ENCODE measurements around the gene BCL6B. TPM values are rescaled to one million over a fixed set of nuclear protein-coding genes. Genes with fewer than 3 reads are reported as not detected.

The BCL6B gene
- total and polyA plus RNA-seq, 12 donors: 9.5 to 35.4 (median 15.9) TPM

DNA sequence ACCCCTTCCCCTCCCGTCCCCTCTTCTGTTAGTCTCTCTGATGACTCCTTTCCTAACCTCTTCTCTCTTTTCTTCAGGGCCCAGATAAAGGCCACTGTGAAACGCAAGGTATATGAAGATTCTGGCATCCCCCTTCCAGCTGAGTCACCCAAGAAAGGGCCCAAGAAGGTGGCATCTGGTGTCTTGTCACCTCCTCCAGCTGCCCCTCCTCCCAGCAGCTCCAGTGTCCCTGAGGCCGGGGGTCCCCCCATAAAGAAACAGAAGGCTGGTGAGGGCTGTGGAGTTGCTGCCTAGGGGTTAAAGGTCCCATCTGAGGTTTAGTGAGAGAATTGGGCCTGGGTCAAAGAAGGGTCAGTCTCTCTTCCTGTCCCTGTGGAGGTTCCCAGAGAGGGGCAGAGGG, 6.4 kb upstream of the BCL6B start:
- peaks cover 0 to 24% (median 0%) of the 10 kb centered on the region in 9 donors for H3K36me3 ChIP-seq
- ATAC-seq (no peak), DNase-seq (no peak)
- TF ChIP-seq, protein P1, sequence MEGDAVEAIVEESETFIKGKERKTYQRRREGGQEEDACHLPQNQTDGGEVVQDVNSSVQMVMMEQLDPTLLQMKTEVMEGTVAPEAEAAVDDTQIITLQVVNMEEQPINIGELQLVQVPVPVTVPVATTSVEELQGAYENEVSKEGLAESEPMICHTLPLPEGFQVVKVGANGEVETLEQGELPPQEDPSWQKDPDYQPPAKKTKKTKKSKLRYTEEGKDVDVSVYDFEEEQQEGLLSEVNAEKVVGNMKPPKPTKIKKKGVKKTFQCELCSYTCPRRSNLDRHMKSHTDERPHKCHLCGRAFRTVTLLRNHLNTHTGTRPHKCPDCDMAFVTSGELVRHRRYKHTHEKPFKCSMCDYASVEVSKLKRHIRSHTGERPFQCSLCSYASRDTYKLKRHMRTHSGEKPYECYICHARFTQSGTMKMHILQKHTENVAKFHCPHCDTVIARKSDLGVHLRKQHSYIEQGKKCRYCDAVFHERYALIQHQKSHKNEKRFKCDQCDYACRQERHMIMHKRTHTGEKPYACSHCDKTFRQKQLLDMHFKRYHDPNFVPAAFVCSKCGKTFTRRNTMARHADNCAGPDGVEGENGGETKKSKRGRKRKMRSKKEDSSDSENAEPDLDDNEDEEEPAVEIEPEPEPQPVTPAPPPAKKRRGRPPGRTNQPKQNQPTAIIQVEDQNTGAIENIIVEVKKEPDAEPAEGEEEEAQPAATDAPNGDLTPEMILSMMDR (IDR thresholded peaks at IDR 0.05): no peak
- H3K9me3 ChIP-seq: no peaks in the 10 kb centered on the region
- H3K27me3 ChIP-seq: no peaks in the 10 kb centered on the region
- intact Hi-C loops (cut with DNase I): loop anchor here in 6 of 10 donors (10.0 kb wide), 2 partner anchors 262 to 352 kb away; partner anchors contain the start of gene XAF1 (in 5 of the 6)
- H3K4me1 ChIP-seq: peaks cover 19 to 81% (median 67%) of the 10 kb centered on the region in 9 donors
- WGBS, 2 donors: 85 to 89% methylated on average over 3 of the region's 3 CpGs
- H3K27ac ChIP-seq: peak overlapping the region in 9 of 10 donors; percentile 7 to 100 (median 97)
- H3K4me3 ChIP-seq: no peak overlapping the region

- no peak for ATAC-seq
- Histone ChIP-seq H3K36me3 (peaks cover 0 to 24% (median 0%) of the 10 kb centered on the region in 9 donors), H3K9me3 (no peaks in the 10 kb centered on the region), H3K27me3 (peaks cover 0 to 5% (median 1%) of the 10 kb centered on the region in 7 donors), H3K27ac (peak overlapping the region; percentile 87 to 100 (median 96)), H3K4me3 (peak overlapping the region in 7 of 10 donors; percentile 56 to 80 (median 65)), H3K4me1 (peaks cover 26 to 84% (median 71%) of the 10 kb centered on the region in 9 donors)
- 74 to 83% methylated on average over 20 of the region's 20 CpGs for WGBS, 2 donors
- intact Hi-C loops (cut with DNase I): loop anchor here in 6 of 10 donors (10.0 kb wide), 2 partner anchors 262 to 352 kb away; partner anchors contain the start of gene XAF1 (in 5 of the 6)
- DNase-seq: no peak
- TF ChIP-seq, protein P1 (IDR thresholded peaks at IDR 0.05): no peak
Observed at GRCh38 chr17:7016886-7017826, 5.7 kb upstream of the BCL6B start.

- DNase-seq (no peak), ATAC-seq (no peak)
- H3K9me3 ChIP-seq: no peaks in the 10 kb centered on the region
- TF ChIP-seq, protein P1 (IDR thresholded peaks at IDR 0.05): no peak
- H3K4me3 ChIP-seq: peak overlapping the region in 7 of 10 donors; percentile 56 to 80 (median 65)
- H3K27ac ChIP-seq: peak overlapping the region; percentile 87 to 100 (median 96)
- H3K4me1 ChIP-seq: peaks cover 26 to 89% (median 71%) of the 10 kb centered on the region in 9 donors
- 67 to 80% methylated on average over 12 of the region's 12 CpGs for WGBS, 2 donors
- peaks cover 0 to 11% (median 7%) of the 10 kb centered on the region in 7 donors for H3K27me3 ChIP-seq
- H3K36me3 ChIP-seq: peaks cover 0 to 24% (median 0%) of the 10 kb centered on the region in 9 donors
- intact Hi-C loops (cut with DNase I): loop anchor here in 6 of 10 donors (10.0 kb wide), 2 partner anchors 263 to 353 kb away; partner anchors contain the start of gene XAF1 (in 5 of the 6)
Observed at GRCh38 chr17:7017827-7018200, 5.0 kb upstream of the BCL6B start.

DNA sequence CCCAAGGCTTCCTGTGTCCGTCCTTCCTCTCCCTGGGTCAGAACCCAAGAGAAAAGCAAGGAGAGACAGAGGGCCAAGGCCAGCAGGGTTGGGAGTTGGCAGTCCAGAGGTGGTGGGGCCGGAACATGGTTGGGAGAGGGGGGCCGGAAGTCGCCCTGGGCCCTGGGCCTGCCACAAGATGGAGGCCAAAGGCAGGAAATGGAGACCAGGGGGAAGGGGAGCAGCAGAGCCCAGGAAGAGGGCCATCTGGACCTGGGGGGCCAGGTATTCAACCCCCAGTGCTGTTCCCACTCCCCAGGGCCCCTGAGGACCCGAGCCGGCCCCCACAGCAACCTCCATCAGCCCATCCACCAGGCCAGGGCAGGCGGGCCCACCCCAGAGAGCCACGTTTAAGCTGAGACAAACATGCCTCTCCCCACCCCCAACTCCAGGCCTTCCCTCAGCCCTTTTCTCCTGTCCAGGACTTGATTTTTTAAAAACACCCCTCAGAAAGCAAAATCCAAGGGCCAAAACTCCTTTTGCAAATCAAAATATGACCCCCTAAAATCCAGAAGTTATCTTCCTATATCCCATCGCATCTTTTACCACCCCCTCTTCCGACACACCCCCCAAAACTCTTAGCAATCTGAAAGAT, 4.4 kb upstream of the BCL6B start:
- H3K27me3 ChIP-seq: peaks cover 0 to 18% (median 10%) of the 10 kb centered on the region in 7 donors
- peak overlapping the region; percentile 87 to 100 (median 96) for H3K27ac ChIP-seq
- H3K36me3 ChIP-seq: peaks cover 0 to 24% (median 0%) of the 10 kb centered on the region in 9 donors
- WGBS, 2 donors: 61 to 70% methylated on average over 10 of the region's 10 CpGs
- DNase-seq (peak; percentile 62 to 64), ATAC-seq (peak in 2 of 8 donors; percentile 5 to 6)
- H3K4me3 ChIP-seq: peak overlapping the region; percentile 28 to 80 (median 64)
- H3K4me1 ChIP-seq: peaks cover 26 to 83% (median 66%) of the 10 kb centered on the region in 9 donors
- no peaks in the 10 kb centered on the region for H3K9me3 ChIP-seq
- intact Hi-C loops (cut with DNase I): loop anchor here in 6 of 10 donors (10.0 kb wide), 2 partner anchors 264 to 354 kb away; partner anchors contain the start of gene XAF1 (in 5 of the 6)
- TF ChIP-seq, protein P1 (IDR thresholded peaks at IDR 0.05): no peak
